ENCODE measurements around the gene SLC7A4. TPM values are rescaled to one million over a fixed set of nuclear protein-coding genes. Genes with fewer than 3 reads are reported as not detected.

Gene SLC7A4
- total RNA-seq, 2 experiments from 2014 or later = not detected

GRCh38 chr22:20992456-20993303 is 39.7 kb downstream of the SLC7A4 start:
- no peaks in the 10 kb centered on the region for H3K79me2 ChIP-seq (ENCODE audit: insufficient read depth, low read depth, low read length)
- no peaks in the 10 kb centered on the region for H3K9me2 ChIP-seq (ENCODE audit: insufficient read depth, low read length)
- H3K4me2 ChIP-seq (ENCODE audit: low read length) = no peak overlapping the region
- intact Hi-C loops (cut with micrococcal nuclease; ENCODE audit: unreplicated experiment) = no loop called here
- ChIA-PET POLR2A (no interaction called here), CTCF (ENCODE audit: unreplicated experiment) (no interaction called here)
- no TSS peak for BruUV-seq (replicated peaks)
- TF ChIP-seq EZH2phosphoT487 (IDR thresholded peaks at IDR 0.05; ENCODE audit: borderline replicate concordance, low read depth, low read length) = no peak
- TF ChIP-seq, protein P1, sequence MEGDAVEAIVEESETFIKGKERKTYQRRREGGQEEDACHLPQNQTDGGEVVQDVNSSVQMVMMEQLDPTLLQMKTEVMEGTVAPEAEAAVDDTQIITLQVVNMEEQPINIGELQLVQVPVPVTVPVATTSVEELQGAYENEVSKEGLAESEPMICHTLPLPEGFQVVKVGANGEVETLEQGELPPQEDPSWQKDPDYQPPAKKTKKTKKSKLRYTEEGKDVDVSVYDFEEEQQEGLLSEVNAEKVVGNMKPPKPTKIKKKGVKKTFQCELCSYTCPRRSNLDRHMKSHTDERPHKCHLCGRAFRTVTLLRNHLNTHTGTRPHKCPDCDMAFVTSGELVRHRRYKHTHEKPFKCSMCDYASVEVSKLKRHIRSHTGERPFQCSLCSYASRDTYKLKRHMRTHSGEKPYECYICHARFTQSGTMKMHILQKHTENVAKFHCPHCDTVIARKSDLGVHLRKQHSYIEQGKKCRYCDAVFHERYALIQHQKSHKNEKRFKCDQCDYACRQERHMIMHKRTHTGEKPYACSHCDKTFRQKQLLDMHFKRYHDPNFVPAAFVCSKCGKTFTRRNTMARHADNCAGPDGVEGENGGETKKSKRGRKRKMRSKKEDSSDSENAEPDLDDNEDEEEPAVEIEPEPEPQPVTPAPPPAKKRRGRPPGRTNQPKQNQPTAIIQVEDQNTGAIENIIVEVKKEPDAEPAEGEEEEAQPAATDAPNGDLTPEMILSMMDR (conservative IDR thresholded peaks at IDR 0.05; ENCODE audit: low read length) = no peak
- H3K4me1 ChIP-seq (ENCODE audit: insufficient read depth, low read length, poor library complexity, severe bottlenecking) = no peaks in the 10 kb centered on the region
- no peaks in the 10 kb centered on the region for H3K9me3 ChIP-seq (ENCODE audit: low read length)
- H3K27ac ChIP-seq (ENCODE audit: low read depth, low read length, poor library complexity, severe bottlenecking) = no peak overlapping the region
- H4K20me1 ChIP-seq (ENCODE audit: insufficient read depth, low read length) = no peaks in the 10 kb centered on the region
- no peak for DNase-seq (ENCODE audit: low spot score)
- H3K36me3 ChIP-seq (ENCODE audit: insufficient read depth, low read length) = peaks cover 18% of the 10 kb centered on the region
- no peak overlapping the region for H3K4me3 ChIP-seq (ENCODE audit: low read depth, low read length, poor library complexity, severe bottlenecking)
- H2AFZ ChIP-seq (ENCODE audit: low read length) = no peak overlapping the region

DNA sequence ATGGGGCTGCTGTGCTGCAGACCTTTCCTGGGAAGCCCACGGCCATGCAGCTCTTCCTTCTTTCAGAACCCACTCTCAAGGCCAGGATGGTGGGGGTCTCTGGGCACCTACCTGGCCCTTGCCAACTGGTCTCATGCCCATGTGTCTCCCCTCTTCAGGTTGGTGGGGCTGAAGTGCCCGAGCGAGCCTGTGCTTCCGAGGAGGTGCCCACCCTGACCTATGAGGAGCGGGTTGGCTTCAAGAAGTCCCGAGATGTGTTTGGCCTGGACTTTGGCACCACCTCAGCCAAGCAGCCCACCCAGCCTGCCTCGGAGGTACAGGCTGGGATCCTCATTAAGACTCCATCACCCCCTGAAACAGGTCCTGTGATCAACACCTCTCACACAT is 40.3 kb downstream of the SLC7A4 start:
- DNase-seq (ENCODE audit: low spot score) = no peak
- no peaks in the 10 kb centered on the region for H4K20me1 ChIP-seq (ENCODE audit: insufficient read depth, low read length)
- no peak overlapping the region for H3K4me2 ChIP-seq (ENCODE audit: low read length)
- H3K9me2 ChIP-seq (ENCODE audit: insufficient read depth, low read length) = no peaks in the 10 kb centered on the region
- no peaks in the 10 kb centered on the region for H3K9me3 ChIP-seq (ENCODE audit: low read length)
- ChIA-PET CTCF (ENCODE audit: unreplicated experiment) (interaction anchor here (0.6 kb wide), 1 partner anchor 12 kb away, joined by 3 read pairs; no protein-coding TSS in a partner anchor), POLR2A (no interaction called here)
- BruUV-seq (replicated peaks) = no TSS peak
- no peak for TF ChIP-seq EZH2phosphoT487 (IDR thresholded peaks at IDR 0.05; ENCODE audit: borderline replicate concordance, low read depth, low read length)
- TF ChIP-seq, protein P1 (conservative IDR thresholded peaks at IDR 0.05; ENCODE audit: low read length) = no peak
- no peak overlapping the region for H2AFZ ChIP-seq (ENCODE audit: low read length)
- no peak overlapping the region for H3K27ac ChIP-seq (ENCODE audit: low read depth, low read length, poor library complexity, severe bottlenecking)
- H3K4me1 ChIP-seq (ENCODE audit: insufficient read depth, low read length, poor library complexity, severe bottlenecking) = no peaks in the 10 kb centered on the region
- no peaks in the 10 kb centered on the region for H3K79me2 ChIP-seq (ENCODE audit: insufficient read depth, low read depth, low read length)
- intact Hi-C loops (cut with micrococcal nuclease; ENCODE audit: unreplicated experiment) = no loop called here
- peaks cover 15% of the 10 kb centered on the region; the same call in 1 of the 2 replicates for H3K36me3 ChIP-seq (ENCODE audit: insufficient read depth, low read length)
- no peak overlapping the region for H3K4me3 ChIP-seq (ENCODE audit: low read depth, low read length, poor library complexity, severe bottlenecking)

All from OCI-LY7 (cell line).